DMS 273 (cell line): ENCODE results near the gene TLE4.

Experiments
- DNase-seq: peaks from one replicate; lab custom pipeline; 2025; ENCODE audit not compliant: unreplicated experiment; lab: John Stamatoyannopoulos, UW

The TLE4 gene

DNA sequence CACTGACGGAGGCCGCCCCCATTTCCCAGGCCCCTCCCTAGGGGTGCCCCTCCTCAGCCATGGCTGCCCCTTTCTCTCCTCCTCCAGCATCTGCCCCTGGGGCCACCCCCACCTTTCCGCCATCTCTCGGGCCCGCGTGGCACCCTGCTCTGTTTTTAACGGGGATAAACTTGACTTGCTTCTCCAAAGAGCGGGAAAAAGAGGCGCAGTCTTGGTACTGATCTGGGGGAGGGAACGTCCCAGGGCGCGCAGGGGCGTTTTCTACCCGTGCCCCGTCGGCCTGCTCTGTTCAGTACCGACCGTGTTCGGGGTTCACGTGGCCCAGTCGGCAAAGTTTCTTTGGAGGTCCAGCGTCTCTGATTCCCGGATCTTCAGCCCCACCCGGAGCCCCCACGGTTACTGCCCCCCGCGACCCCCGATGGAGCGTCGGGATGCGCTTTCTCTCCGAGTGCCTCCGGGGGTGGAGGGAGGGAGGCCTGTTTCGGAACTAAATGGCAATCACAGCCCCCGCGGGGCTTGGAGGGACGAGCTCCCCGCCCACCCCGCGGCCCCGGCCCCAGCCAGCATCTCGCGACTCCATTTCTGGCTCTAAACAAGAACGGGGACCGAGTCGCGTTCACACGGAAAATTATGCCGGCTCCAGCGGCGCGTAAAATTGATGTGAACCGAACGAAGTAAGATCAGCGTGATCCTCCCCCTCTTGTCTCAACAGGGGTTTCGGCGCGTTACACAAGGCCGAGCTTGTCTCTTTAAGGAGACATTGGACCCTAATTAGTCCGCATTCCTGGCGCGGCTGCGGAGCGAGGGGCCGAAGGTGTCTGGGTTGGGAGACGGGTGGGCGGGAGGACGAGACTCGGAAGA, 1.1 kb upstream of the TLE4 start:
- peak; percentile 93 for DNase-seq

- no peak for DNase-seq
Measured at GRCh38 chr9:79572032-79572607, 355 bp downstream of the TLE4 start.

DNA sequence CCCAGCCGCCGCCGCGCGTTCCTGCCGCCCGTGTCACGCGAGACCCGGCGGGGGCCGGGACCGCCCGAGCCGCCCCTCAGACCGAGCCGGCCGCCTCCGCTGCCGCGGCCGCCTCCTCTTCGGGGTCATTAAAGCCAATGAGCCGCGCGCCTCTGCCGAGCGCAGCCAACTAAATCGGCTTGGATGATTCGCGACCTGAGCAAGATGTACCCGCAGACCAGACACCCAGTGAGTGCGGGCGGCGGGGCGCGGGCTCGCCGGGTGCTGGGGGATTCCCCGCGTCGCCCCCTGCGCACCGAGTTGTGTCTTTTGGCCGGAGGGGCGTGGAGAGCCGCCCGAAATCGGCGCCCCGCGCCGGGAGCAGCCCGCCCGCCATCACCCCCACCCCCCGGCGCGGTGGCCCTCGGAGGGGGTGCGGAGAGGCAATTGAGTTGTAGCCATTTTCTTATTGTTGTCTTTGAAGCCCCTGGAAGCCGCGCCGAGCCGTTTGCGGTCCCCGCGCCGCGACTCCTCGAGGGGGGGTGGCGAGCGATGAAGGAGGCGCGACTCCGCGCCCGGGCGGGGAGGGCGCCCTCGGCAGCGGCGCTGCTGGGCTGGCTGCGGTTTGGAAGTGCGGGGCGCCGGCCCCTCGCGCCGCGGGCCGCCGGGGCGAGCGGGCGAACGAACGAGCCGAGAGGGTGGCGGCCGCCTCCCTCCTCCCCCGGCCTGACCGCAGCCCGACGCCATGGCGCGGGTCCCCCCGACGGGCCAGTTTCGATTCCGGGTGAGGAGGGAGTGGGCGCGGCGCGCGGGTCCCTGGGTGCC, 1.0 kb downstream of the TLE4 start:
- peak; percentile 74 for DNase-seq

GRCh38 chr9:79573412-79573923, 1.7 kb downstream of the TLE4 start:
- peak; percentile 65 for DNase-seq

- no peak for DNase-seq
Measured at GRCh38 chr9:79574136-79574535, 2.4 kb downstream of the TLE4 start.

- DNase-seq, result peak; percentile 12
Measured at GRCh38 chr9:79574781-79575180, 3.0 kb downstream of the TLE4 start.

DNA sequence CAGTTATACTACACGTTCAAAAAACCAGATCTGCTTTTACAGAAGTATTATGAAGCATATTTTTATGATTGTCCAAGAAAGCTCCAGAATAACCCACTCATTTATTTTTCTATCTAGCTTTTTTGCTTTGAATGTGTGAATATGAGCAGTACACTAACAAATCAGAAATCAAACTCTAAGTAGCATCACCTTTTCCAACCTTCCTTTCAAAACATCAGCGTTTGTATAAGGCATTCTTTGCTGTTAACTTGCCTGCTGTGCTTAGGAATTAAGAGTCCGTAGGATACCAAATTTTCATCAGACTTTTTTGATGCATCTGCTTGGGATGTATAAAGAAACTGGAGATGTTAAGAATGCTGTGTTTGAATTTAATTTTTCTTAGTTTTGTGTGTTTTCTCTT, 3.8 kb downstream of the TLE4 start:
- DNase-seq, result no peak

- no peak for DNase-seq
Measured at GRCh38 chr9:79577969-79578723, 6.4 kb downstream of the TLE4 start.

DNA sequence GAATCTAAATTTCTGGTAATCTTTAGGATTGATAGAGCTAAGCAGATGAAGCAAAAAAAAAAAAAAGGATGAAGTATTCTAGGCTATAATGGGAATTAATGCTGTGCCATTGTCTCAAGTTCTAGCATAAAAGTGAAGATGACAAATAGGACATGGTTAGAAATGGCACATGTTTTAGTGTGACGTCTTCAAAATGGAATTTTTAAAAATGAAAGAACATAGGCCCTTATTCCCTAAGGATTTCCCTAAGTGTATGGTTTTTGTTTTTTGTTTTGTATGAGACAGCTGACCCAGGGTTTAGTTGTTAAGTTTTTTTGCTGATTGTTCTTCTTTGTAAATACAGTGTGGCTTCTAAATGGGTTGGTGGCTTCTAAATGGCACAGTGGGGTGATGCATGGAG, 7.1 kb downstream of the TLE4 start:
- no peak for DNase-seq

- DNase-seq, result no peak
Measured at GRCh38 chr9:79579624-79580023, 7.9 kb downstream of the TLE4 start.

- no peak for DNase-seq
Measured at GRCh38 chr9:79580055-79580454, 8.3 kb downstream of the TLE4 start.

DNA sequence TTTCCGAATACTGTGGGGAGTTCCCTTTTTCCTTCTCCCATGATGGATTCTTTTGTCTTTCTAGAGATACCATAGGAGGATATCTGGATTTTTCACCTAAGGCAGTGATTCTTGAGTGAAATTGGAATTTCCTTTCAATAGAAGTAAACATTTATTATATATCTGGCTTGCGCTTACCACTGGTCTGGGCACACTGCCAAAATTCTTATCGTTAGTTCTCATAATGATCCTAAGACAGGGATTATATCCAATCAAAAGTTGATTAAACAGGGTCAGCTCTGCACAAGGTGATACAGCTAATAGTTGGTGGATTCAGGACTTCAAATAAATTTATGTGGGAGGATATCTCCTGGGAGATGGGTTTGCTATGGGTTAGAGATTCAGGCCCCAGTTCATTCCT, 9.6 kb downstream of the TLE4 start:
- peak; percentile 17 for DNase-seq

DNA sequence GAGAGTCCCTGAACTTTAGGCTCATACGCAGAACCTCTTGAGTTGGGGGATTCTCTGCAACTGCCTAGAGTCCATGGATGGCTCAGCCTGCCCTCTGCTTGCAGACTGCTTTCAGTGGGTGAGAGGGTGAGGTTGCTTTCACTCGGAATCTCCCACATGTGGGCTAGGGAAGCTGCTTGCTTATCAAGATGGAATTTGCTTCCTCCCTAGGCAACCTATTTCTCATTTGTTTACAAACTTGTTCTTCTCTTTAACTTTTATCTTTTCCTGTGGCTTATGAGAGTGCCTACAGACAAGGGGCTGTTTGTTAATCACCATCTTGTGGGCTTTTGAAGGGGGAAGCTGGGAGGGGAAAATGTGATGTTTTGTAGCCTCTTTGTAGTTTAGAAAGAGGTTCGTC, 10.0 kb downstream of the TLE4 start:
- no peak for DNase-seq

GRCh38 chr9:79583952-79584654, 12.3 kb downstream of the TLE4 start:
- DNase-seq, result no peak

GRCh38 chr9:79584655-79584982, 12.9 kb downstream of the TLE4 start:
- DNase-seq, result no peak

DNA sequence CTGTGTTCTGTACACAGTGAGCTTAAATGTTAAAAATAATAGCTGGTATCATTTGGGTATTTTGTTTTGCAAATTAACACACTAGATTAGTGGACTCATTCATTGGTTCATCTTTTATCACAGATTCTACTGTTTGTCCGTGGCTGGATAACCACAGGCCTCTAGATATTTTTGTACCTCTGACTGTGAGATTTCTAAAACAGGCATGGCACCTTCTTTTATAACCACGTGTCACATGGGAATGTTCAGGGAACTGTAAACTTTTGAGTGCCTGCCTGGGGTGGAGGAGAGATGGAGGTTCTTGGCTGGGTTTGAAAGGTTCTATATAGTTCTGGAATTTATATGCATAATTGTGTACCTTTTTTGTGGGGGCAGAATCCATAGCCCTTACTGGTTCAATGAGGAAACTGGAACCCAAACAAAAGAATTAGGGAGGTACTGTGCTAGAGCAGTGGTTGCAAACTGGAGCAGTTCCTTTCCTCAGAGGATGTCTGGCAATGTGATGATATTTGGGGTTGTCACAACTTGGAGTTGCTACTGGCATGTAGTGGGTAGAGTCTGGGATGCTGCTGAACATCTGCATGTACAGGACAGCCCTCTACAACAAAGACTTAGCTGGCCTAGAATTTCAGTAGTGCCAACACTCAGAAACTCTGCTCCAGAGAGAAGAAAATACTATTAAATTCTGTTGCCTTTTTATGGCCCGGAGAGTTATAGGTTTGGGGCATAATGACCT, 16.9 kb downstream of the TLE4 start:
- DNase-seq, result no peak

DNA sequence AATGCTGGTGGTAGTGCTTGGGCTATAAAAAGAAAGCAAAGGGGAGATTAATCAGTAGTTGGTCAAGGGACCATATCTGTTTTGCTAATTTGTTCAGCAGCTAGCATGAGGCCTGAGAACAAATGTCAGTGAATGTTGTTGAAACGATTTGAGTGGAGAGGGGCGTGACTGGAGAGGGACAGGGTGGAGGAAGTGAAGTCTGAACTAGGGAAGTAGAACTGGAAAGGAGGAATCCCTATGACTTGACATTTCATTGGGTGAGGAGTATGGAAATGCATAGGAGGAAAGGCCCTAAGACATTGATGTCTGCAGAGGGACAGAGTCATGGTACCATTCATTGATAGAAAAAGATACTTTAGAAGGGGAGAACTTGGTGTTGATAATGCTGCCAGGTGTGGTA, 19.7 kb downstream of the TLE4 start:
- DNase-seq, result no peak

GRCh38 chr9:79592726-79593493, 21.1 kb downstream of the TLE4 start:
- no peak for DNase-seq
